Fibroblast of skin of left biceps (primary cell): ENCODE results near the gene OR2T3.
"Not testable (repeated sequence)": the region's sequence is repeated elsewhere in the genome, so short reads cannot be mapped to it uniquely, and the experiment has no call there.

Source experiments
- DNase-seq, 2 experiments: peaks; one replicate each; pipeline ENCODE4 v3.0.0-alpha.2; 2013; ENCODE audit warnings: low read depth in 2 of 2

Gene OR2T3, protein sequence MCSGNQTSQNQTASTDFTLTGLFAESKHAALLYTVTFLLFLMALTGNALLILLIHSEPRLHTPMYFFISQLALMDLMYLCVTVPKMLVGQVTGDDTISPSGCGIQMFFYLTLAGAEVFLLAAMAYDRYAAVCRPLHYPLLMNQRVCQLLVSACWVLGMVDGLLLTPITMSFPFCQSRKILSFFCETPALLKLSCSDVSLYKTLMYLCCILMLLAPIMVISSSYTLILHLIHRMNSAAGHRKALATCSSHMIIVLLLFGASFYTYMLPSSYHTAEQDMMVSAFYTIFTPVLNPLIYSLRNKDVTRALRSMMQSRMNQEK

GRCh38 chr1:248473051-248473450 is at the start of gene OR2T3:
TSS of gene OR2T3 (plus strand) at chr1:248473351. CDS start at chr1:248473351, 0 bp downstream.
- DNase-seq: not testable (repeated sequence)

DNA sequence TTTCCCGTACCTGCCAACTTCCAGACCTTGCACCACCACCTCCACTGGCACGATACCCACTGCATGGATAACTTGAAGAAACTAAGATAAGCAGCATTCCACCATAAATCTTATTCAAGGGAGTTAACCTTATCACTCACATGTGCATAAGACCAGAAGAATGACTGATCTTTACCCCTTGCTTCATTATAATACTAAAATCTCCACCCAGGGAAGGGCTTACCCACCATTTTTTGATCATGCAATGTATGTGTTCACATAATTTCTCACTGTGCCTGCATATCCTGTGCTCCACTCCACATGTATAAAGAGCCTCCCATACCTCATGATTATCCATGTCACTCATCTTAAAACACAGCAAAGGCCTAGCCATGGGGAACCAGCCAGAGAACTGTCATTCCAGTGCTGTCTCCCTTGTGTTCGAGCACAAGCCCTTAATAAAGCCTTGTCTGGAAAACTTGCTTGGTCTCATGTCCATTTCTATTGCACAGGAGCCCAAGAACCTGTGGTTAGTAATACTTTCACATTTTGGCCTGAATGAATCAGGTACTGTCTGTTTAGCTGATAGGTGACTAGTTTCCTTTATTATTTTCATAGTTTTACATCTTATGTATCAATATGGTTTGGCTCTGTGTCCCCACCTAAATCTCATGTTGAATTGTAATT is 45.5 kb upstream of the OR2T3 start:
- DNase-seq: not testable (repeated sequence)

DNA sequence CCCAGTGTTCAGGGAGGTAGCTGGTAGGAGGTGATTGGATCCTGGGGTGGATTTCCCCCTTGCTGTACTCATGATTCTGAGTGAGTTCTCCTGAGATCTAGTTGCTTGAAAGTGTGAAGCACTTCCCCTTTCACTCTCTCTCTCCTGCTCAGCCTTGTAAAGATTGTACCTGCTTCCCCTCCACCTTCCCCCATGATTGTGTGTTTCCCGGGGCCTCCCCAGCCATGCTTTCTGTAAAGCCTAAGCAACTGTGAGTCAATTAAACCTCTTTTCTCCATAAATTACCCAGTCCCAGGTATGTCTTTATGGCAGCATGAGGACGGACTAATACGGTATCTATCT is 45.0 kb upstream of the OR2T3 start:
- not testable (repeated sequence) for DNase-seq

DNA sequence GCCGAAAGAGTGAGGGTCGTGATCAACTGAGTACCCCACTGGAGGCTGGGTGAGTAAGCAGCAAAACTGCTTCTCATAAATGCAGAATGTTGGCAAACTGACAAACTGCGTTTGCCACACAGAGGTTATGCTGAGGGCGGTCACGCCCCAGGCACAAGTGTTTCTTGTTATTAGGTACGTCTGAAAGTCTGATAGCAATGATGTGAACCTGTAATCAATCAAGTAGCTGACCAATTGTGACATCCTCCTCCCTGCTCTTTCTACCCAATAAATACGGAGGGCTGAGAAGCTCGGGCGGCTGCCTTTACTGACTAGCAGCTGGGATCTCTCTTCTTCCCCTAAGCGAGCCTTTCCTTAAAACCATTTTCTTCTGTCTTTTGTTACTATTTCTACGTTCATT is 41.5 kb upstream of the OR2T3 start:
- not testable (repeated sequence) for DNase-seq

DNA sequence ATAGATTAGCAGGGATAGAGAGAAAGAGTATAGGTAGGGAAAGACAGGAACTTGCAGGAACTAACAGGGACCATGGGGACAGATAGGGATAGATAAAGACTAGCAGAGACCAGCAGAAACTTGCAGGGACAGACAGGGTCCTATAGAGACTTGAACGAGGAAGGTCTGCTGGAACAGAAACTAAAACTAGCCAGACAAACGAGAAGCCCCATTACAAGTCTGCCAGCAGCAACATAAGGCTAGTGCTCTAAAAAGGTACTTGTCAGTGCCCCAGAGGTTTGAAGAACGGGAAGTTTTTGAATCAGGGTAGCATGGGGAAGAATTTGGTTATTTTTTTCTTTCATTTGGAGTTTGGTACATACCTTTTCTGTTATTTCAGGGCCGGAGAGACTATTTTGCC is 41.0 kb upstream of the OR2T3 start:
- DNase-seq: not testable (repeated sequence)

GRCh38 chr1:248433811-248434415 is 39.2 kb upstream of the OR2T3 start:
- DNase-seq: not testable (repeated sequence)

DNA sequence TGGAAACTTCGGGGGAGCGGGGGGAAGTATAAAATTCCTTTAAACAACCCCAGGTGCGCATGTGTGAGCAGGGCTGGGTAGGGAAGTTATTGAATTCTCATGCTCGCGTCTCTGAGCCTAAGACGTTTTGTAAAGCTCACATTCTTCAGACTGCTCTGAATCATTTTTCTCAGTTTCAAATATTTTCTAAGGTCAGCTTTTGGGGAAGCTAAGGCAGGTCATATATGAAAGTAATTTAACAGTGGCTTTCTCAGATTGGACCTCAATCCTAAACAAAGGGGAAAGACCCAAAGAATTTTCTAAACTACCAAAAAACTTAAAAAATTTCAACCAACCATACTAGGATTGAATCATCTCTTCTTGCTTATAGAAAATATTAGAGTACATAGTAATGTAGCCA is 38.2 kb upstream of the OR2T3 start:
- not testable (repeated sequence) for DNase-seq

- not testable (repeated sequence) for DNase-seq
These were observed 36.8 kb upstream of the OR2T3 start for GRCh38 chr1:248436303-248436702.

DNA sequence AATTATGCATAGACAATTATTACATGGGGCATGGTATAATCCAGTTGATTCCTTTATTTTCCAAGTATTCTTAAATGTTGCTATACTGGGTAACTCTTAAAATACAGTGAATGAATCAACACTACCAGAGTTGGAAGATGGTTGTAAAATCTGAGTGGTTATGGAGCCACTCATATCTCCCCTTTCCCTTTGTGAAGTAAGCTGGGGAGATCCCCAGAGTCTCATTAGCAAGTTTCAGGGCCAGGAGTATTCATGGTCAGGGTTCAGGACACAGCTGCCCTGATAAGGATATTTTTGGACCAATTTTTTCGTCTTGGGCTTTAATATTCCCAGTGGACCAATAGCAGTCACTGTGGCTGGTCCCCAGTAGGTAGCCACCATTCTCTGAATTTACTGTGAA is 34.5 kb upstream of the OR2T3 start:
- not testable (repeated sequence) for DNase-seq

GRCh38 chr1:248439283-248439682 is 33.9 kb upstream of the OR2T3 start:
- DNase-seq: not testable (repeated sequence)

DNA sequence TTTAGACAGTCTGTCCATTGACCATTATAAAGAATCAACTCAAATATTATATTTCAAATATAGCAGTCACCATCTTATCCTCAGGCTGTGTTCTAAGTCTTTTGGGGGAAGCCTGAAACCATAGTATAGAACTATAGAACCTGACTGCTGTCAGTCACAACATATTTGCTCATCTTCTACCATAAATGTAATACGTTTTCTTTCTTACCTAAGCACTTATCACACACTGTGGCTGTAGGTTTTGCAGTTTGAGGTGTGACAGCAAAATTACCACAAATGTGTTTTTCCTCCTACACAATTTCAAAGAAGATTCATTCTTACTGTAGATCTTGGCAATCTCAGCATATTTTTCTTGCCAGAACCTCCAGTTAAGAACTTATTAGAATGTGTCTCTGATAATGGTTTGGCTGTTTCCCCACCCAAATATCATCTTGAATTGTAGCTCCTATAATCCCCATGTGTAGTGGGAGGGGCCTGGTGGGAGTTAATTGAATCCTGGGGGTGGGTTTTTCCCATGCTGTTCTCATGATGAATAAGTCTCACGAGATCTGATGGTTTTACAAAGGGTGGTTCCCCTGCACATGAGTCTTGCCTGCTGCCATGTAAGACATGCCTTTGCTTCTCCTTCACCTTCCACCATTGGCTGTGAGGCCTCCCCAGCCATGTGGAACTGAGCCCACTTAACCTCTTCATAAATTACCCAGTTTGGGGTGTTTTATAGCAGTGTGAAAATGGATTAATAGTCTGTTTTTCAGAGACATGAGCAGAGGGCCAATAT is 30.5 kb upstream of the OR2T3 start:
- not testable (repeated sequence) for DNase-seq

DNA sequence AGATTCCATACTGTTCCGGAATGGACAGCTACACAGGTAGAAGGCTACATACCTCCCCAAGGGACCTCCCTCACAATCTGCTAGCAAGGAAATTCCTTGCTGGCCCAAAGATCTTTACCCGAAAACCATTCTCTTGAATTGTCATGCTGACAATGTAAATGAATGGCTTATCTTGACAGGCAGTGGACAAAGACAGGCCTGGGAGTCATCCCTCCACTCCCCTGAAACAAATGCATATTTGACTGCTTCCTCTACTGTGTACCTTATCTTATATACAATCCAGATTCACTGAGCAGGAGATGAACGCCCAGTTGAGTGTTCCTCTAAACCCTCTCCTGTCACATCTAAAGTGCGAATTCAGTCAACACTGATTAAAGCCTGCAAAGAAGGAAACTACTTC is 28.5 kb upstream of the OR2T3 start:
- DNase-seq: not testable (repeated sequence)

- DNase-seq: not testable (repeated sequence)
These were observed 27.8 kb upstream of the OR2T3 start, which contains the start of gene OR2T2 for GRCh38 chr1:248445399-248445798. TSS of gene OR2T2 (plus strand) at chr1:248445637. CDS start at chr1:248452798, 7,161 bp downstream.

DNA sequence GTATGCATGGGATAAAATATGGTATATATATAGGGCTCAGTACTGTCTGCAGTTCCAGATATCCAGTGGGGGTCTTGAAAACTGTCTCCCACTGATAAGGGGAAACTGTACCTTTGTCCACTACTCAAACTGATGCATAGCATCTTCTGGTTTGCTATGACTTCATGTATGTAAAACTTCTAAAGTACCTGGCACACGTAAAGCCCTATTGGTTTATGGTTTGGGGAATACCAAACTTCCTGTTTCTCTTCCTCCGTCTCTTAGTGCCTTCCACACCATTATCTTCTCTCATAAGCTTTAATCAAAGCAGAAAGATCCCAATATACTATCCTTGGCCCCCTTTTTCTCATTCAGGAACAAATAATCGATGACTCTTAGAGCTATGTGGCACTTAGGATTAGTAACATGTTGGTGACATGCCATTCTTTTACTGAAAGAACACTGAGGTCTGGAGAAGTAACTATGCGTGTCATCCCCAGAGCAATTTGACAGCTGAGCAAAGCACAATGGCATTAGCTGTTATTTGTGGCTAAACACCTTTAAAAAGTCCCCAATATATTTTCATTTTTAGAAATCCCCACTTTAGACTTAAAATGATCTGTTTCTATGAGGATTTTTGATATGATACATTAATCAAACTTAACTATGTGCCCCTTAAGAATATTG is 24.6 kb upstream of the OR2T3 start:
- DNase-seq: not testable (repeated sequence)

- DNase-seq: not testable (repeated sequence)
These were observed 23.2 kb upstream of the OR2T3 start for GRCh38 chr1:248449821-248450465.

GRCh38 chr1:248450466-248451145 is 22.5 kb upstream of the OR2T3 start:
- not testable (repeated sequence) for DNase-seq

DNA sequence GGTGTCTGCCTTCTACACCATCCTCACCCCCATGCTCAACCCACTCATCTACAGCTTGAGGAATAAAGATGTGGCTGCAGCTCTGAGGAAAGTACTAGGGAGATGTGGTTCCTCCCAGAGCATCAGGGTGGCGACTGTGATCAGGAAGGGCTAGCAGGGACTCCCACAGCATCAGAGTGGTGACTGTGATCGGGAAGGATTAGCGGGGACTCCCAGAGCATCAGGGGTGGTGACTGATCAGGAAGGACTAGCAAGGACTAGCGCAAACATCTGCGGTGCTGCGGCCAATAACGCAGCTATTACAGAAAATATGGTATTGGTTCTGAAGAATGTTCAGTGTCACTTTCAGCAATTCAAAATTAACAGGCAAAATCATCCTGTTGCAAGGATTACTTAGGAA is 19.5 kb upstream of the OR2T3 start:
- DNase-seq: not testable (repeated sequence)

DNA sequence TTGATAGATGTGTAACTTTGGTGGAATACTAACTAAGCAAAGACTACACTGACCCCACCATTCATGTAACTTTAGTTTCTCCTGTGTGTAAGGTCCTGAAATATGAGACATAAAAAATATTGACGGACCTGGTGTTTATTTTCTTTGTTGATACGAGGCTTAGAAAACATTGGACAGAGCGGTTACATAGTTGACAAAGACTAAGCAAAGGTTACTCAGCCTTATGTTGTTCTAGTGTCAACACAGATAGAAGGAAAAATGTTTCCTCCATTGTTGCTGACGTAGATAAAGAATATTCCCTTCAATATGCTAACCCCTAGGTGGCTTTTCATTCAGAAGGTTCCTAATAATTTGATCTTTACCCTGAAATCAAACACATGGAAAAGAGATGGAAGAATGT is 18.1 kb upstream of the OR2T3 start:
- DNase-seq: not testable (repeated sequence)

DNA sequence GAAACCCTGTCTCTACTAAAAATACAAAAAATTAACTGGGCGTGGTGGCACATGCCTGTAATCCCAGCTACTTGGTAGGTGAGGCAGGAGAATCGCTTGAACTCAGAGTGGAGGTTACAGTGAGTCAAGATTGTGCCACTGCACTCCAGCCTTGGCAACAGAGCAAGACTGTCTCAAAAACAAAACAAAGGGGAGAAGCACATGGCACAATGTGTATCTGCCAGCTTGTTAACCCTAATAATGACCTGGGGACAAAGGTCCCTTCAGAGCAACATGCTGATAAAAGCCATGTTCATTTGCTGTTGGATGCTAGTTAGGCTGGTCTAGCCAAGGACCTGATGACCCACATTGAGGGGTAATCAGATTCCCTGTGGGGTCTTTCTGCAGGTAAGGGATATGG is 16.5 kb upstream of the OR2T3 start:
- DNase-seq: not testable (repeated sequence)

DNA sequence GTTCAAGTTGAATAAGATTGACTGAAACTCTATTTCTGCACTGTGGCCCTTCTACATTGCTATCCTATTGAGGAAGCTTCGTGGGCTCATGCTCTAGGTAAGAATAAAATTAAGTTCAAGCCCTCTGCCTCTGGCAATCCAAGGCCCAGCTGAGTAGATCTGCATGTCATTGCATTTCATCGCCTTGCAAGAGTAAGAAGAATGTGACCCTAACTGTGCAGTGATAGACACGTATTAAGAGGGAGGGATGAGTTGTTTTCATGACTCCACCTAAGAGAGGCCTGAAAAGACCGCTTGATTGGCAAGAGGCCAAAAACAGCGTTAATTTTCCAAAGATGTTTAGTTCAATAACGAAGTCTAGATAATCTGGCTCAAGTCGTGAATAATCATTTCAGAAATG is 14.0 kb upstream of the OR2T3 start:
- DNase-seq: not testable (repeated sequence)
